ENCODE data around the gene CASZ1. TPM values are rescaled to one million over a fixed set of nuclear protein-coding genes. Genes with fewer than 3 reads are reported as not detected.

CASZ1 gene
- total RNA-seq, 1 donor from 2014 or later, result 5.7 TPM

GRCh38 chr1:10662090-10662688 lies 134.3 kb downstream of the CASZ1 start:
- no peak for DNase-seq (ENCODE audit: extremely low read depth, low read depth, low spot score)

- DNase-seq (ENCODE audit: extremely low read depth, low read depth, low spot score), result no peak
These were observed 135.0 kb downstream of the CASZ1 start for GRCh38 chr1:10661453-10661852.

- no peak for DNase-seq (ENCODE audit: extremely low read depth, low read depth, low spot score)
These were observed 136.6 kb downstream of the CASZ1 start for GRCh38 chr1:10659646-10660540.

- DNase-seq (ENCODE audit: extremely low read depth, low read depth, low spot score), result no peak
These were observed 137.2 kb downstream of the CASZ1 start for GRCh38 chr1:10659218-10659617.

- no peak for DNase-seq (ENCODE audit: extremely low read depth, low read depth, low spot score)
These were observed 137.9 kb downstream of the CASZ1 start for GRCh38 chr1:10658396-10659066.

- DNase-seq (ENCODE audit: extremely low read depth, low read depth, low spot score), result no peak
These were observed 139.2 kb downstream of the CASZ1 start for GRCh38 chr1:10657088-10657847.

GRCh38 chr1:10656431-10656830 lies 140.0 kb downstream of the CASZ1 start:
- DNase-seq (ENCODE audit: extremely low read depth, low read depth, low spot score), result no peak

GRCh38 chr1:10655002-10655401 lies 141.4 kb downstream of the CASZ1 start:
- DNase-seq (ENCODE audit: extremely low read depth, low read depth, low spot score), result no peak

- no peak for DNase-seq (ENCODE audit: extremely low read depth, low read depth, low spot score)
These were observed 142.9 kb downstream of the CASZ1 start for GRCh38 chr1:10653370-10654125.

- DNase-seq (ENCODE audit: extremely low read depth, low read depth, low spot score), result no peak
These were observed 143.8 kb downstream of the CASZ1 start for GRCh38 chr1:10652626-10653025.

- no peak for DNase-seq (ENCODE audit: extremely low read depth, low read depth, low spot score)
These were observed 144.7 kb downstream of the CASZ1 start for GRCh38 chr1:10651793-10652192.

- no peak for DNase-seq (ENCODE audit: extremely low read depth, low read depth, low spot score)
These were observed 145.1 kb downstream of the CASZ1 start for GRCh38 chr1:10651389-10651766.

- no peak for DNase-seq (ENCODE audit: extremely low read depth, low read depth, low spot score)
These were observed 145.7 kb downstream of the CASZ1 start for GRCh38 chr1:10650556-10651388.

GRCh38 chr1:10649517-10650201 lies 146.8 kb downstream of the CASZ1 start:
- no peak for DNase-seq (ENCODE audit: extremely low read depth, low read depth, low spot score)

- no peak for DNase-seq (ENCODE audit: extremely low read depth, low read depth, low spot score)
These were observed 147.5 kb downstream of the CASZ1 start for GRCh38 chr1:10648689-10649516.

GRCh38 chr1:10647414-10648170 lies 148.9 kb downstream of the CASZ1 start:
- DNase-seq (ENCODE audit: extremely low read depth, low read depth, low spot score), result no peak

- DNase-seq (ENCODE audit: extremely low read depth, low read depth, low spot score), result no peak
These were observed 150.0 kb downstream of the CASZ1 start for GRCh38 chr1:10646347-10646861.
